ENCODE measurements around the gene RNLS.

The RNLS gene

DNA sequence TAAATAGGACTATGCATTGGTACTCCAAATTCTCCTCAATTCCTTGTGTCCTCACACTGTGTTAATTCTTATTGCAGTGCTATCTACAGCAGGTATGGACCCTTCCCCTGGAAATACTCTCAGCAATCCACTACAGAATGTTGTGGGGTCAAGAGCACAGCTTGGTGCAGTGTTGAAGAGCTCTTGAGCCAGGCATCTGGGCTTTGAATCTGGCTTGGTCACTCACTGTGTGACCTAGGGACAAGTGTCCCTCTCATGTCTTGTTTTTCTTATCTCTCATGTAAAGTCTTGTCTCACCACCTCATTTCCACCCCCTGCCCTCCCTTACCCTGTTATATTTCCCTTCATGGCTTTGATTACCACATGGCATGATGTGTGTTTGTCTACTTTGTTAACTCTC lies 159.4 kb downstream of the RNLS start:
- no peak for DNase-seq

DNA sequence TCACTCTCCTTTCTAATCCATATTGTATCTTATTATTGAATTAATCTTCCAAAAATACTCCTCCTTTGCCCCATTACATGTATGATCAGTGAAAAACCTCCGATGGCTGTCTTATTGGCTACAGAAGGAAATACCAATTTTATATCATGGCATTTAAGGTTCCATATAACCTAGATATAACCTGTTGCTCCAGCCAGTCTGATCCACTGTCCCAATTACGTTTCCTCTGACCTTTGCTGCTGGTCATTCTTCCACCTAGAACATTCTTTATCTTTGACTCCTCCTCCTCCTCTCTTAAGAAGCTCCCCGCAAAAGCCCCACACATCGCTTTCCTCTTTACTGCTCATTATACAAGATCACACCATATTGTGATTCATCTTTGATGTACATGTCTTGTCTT lies 161.5 kb downstream of the RNLS start:
- no peak for DNase-seq

DNA sequence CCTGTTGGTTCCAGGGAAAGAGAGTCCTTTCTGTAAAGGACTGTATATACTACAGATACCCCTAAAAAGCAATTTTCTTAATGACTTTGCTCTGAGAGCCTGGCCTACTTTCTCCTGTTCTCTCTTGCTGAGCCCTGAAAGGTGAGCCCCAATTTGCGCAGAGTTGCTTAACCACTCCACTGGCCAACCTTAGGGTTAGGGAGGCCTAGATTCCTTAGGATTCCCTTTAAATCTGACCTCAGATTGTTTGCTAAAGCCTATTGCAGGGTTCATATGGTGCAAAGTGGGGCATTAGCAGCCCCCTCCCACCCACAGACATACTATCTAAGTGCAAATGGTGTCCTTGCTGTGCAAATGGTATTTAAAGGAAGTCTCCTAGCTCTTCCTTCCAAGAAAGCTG lies 164.2 kb downstream of the RNLS start:
- no peak for DNase-seq

DNA sequence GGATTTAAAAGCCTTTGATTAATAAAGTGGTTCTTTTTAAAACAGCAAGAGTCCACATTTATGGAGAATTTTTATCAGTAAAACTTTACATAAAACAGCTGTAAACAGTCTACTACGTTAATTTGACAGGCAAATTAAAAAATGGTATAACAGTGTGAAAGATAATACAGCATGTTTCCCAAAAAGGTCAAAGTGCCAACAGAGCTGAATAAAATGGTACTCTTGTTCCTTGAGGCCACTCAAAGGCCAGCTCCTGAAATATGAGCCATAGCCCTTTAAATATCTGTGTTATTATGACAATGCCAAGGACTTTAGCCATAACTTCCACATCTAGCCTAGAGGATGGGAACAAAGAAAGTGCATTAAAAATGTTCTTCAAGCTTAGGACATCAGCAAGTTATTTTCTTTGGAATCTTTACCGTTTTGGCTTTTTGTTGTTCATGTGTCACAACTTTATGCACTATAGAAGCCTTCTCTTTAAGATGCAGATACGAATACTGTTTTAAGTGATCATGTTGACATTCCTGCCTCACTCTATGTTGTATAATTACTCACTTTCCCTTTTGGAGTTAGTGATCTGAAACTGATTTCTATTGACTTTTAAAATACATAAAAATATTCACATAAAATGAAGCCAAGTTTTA lies 165.6 kb downstream of the RNLS start:
- no peak for DNase-seq

DNA sequence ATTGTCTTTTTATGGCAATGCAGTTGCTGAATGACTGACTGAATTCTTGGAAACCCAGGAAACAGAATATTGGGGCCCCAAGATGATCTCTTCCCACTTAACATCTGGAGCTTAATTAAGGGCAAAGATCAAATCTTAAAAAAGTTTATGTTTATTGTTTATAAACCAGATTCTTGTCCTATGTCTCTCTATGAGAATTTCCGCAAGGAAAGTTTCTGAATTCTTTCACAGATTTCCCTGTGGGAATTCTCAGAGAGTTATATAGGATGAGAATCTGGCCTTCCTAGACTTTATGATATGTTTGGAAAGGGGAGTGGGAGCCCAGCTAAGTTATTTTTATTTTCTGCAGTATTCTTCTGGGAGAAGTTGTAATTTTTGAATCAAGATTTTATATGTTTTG lies 166.3 kb downstream of the RNLS start:
- DNase-seq = no peak

DNA sequence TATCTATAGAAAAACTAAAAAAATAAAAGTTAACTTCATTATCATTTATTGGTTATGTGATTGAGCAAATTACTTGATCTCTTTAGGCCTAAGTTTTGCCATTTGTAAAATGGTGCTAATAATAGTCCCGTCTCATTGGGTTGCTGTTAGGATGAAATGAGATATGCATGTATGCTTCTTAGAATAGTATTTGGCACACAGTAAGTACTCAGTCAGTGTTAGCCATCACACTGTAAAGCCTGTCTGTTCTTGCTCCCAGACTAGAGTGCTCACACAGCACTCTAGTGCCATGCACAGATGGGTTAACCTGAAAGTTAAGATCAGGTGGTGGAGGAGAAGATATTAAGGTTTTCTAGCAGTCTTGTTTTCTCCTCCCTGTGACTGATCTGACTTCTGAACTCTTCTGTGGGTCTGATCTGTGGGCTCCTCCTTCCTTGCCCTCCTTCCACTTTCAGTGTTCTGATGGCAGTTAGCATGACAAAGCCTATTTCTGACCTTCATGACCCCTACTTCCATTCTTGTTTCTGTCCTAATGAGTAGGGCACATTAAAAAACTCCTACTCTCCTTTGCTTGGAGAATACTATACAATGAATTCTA lies 167.5 kb downstream of the RNLS start:
- DNase-seq = no peak

DNA sequence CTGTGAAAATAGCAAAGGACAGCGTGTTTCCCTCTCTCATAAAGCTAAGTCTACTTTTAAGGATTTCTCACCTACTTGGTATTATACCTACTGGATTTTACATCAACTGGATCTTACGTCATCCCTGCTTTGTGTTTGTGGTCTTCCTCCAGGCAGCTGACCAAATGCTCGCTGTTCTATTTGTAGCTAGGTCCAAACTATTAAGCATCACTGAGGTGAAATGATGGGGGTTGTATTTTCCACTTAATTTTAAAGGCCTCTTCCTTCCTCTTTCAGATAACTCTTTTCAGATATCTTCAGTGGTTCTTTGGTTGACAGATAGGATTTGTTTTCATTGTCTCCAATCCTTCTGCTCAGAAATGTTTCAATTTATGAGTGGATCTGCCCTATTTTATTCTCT lies 169.7 kb downstream of the RNLS start:
- DNase-seq = no peak

DNA sequence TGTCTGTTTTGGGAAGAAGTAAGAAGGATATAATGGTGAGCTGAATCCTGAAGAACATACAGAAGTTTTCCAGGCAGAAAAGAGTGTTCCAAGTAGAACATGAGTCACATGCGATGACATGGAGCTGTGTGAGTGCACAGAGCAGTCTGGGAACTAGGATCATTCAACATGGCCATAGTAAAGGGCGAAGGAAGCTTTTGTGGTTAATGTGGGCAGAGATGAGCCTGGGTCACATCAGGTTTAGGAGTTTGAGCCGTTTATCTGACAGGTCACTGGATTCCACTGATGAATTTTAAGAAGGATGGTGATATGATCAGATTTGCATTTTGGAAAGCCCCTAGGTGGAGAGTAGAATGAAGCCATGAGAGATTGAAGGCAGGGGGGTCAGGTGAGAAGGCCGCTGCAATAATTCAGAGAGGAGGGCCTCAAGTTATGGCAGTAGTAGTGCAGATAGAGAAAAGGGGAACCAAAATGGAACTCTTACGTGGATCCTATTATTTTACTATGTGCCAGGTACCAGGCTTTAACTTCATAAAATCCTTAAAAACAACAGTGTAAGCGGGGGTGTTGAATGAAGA lies 171.3 kb downstream of the RNLS start:
- DNase-seq = no peak

DNA sequence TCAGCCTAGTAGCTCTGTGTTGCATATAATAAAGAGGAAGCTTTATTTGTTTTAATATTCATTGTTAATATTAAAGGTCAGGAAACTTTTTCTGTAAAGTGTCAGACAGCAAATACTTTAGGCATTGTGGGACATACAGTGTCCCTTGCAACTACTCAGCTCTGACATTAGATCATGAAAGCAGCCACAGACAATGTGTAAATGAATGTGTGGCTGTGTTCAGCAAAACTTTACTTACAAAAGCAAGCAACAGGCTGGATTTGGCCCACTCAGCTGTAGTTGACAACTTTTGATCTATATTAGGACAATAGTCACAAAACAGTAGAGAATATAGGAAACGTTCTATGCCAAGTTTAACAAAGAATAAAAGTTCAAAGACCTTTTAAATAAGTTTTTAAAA lies 173.3 kb downstream of the RNLS start:
- no peak for DNase-seq

DNA sequence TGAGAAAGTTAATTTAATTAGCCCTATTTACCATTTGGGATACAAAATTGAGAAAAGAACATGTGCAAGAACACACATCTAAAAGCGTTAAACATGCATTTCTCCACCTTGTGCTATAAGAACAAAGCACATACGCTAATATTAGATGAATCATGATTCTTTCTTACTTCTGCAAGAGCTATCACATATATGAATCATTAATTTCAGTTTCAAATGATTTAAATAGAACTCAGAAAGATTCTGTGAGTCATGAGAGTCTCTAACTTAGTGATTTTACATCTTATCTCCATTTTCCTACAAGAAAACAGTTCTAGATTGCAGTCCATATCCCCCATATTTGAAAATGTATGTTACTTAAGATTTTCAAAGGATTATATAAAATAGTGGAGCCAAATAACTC lies 173.9 kb downstream of the RNLS start:
- peak; percentile 32 for DNase-seq

DNA sequence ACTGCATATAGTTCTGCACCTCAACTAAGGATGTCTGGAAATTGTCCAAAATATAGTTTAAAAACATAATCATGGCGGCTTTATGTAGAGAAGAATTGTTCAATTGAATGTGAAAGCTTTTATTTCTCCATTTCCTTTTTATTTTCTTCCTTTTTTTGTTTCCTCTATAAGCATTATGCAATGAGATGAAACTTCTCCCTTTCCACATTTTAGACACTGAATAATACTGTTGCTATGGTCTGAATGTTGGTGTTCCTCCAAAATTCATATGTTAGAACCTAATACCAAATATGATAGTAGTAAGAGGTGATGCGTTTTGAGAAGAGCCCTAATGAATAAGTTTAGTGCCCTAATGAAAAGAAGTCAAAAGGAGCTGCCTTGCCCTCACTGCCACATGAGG lies 175.0 kb downstream of the RNLS start:
- peak; percentile 38 for DNase-seq

DNA sequence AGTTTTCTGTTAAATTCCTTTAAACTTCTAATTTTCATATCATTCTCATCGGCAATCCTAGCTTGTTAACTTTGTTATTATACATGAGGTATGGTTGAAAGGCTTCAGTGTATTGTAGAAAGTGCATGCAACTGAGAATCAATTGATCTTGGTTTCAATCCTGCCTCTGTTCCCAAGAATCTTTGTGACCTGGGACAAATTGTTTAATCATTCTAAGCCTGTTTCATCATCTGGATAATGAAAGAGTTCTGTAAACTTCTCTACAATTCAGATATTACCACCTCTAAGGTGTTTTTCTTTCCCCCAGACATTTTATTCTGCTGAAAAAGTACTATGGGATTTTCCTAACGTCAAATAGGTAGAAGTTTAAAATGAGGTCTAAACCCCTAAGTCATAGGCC lies 179.0 kb downstream of the RNLS start:
- DNase-seq = no peak

DNA sequence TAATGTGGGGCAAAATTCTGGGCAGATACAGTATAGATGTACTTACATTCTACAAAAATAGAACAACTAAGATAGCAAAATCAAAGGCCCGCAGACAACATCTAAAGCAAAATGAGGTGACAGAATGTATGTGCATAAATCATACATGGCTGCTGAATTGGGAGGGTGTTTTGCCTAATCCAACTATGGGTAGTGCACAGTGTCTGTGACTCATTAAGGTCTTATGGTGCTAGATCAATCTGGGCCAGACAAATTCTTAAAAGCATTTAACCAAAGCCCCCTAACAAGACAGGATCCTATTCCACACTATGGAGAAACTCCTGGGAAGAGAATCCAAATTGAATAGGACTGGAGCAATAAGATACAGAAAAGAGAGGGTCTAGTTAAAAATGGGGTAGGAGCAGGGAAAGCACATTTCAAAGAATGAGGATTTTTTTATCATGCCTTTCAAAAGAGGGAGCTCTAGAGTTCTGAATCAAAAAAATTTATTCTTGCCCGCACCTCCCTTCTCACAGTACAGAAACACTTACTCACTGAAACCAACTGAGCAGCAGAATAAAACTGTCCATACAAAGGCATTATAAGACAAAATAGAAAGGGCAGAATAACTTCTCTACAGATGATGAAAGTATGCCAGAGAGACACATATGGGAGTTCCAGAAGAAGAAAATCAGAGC lies 181.3 kb downstream of the RNLS start:
- peak; percentile 38 for DNase-seq

DNA sequence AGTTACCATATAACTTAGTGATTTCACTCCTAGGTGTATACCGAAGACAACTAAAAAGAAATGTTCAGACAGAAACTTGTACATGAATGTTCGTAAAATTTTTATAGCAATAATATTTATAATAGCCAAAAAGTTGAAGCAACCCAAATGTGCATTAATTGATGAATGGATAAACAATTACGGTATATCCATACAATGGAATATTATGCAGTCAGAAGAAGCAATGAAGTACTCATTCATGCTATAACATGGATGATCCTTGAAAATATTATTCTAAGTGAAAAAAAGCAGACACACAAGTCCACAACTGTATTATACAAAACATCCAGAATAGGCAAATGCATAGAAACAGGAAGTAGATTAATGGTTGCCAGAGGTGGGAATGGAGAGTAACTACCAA lies 183.9 kb downstream of the RNLS start:
- no peak for DNase-seq

DNA sequence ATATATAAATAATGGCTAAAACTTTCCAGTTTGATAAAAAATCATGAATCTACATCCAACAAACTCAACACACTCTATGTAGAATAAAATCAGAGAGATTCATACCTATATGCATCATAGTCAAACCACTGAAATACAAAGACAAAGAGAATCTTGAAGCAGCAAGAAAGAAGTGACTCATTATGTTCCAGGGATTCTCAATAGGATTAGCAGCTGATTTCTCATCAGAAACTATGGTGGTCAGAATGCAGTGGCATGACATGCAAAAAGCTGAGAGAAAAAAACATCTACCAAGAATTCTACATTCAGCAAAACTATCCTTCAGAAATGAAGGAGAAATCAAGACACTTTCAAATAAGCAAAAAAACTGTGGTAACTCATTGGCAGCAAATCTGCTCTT lies 187.4 kb downstream of the RNLS start:
- DNase-seq = peak; percentile 27

DNA sequence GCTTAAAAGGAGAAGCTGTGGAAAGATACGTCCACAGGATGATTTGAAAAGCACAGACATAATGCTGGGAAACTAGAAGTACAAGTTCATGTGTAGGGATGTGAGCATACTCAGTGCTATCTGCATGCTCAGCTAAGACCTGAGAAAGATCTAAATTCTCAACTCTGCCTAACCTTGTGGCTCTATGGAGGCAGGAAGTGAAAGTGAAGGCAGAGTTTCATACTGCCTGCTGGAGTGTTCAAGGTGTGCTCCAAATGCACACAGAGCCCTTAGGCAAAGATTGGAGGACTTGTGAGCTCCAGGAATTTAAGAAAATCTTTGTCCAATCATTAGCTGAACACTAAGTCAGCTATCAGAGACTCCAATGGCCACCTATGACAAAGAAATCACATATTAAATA lies 190.9 kb downstream of the RNLS start:
- no peak for DNase-seq

DNA sequence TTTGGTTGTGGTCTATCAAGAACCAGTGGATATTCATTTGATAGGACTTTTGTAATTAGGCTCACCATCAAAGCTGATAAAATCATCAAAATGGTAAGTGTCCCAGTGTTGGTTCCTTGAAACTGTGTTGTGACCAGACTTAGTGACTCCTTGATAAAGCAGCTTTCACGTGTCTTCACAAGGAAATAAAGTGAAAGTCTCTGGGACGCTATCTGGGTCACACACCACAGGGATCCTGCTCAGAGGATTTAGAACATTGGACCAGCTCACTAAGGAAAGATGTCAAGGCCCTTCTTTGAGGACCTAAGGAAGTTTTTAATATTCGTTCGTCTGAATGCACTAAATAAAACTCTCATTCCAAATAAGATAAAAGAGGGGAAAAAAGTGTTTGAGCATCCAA lies 193.1 kb downstream of the RNLS start:
- DNase-seq = no peak

DNA sequence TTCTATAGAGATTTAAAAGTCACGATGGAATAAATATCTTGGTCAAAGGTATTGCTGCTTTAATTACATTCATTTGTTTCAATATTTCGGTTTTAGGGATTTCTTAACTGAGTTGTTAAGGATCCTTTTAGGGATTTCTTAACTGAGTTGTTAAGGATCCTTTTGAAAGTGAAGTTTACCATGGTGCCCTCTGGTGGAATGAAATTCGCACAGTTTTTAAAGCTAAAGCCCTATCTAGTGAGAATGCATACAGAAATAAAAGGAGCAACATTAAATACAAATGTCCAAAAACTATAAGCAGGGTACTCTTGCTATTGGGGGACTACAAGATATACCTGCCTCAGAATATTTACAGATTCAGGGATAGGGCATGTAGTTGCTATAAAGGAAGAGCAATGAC lies 193.7 kb downstream of the RNLS start:
- peak; percentile 62 for DNase-seq

DNA sequence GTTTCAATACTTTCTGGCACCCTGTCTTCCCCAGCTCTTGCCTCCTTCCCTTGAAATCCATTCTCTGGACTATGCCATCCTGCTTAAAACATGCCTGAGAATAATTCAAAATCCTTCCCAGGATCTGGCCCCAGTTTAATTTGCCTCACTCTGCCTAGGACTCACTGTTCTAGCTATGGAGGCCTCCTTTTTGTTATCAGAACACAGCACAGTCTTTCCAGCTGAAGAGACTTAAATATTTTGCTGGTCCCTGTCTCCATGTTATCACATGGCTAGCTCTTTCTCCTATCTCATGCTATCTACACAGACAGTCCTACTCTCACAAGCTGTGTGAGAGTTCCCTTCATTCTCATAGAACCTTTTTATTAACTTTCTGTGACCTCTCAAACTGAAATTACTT lies 194.8 kb downstream of the RNLS start:
- no peak for DNase-seq

DNA sequence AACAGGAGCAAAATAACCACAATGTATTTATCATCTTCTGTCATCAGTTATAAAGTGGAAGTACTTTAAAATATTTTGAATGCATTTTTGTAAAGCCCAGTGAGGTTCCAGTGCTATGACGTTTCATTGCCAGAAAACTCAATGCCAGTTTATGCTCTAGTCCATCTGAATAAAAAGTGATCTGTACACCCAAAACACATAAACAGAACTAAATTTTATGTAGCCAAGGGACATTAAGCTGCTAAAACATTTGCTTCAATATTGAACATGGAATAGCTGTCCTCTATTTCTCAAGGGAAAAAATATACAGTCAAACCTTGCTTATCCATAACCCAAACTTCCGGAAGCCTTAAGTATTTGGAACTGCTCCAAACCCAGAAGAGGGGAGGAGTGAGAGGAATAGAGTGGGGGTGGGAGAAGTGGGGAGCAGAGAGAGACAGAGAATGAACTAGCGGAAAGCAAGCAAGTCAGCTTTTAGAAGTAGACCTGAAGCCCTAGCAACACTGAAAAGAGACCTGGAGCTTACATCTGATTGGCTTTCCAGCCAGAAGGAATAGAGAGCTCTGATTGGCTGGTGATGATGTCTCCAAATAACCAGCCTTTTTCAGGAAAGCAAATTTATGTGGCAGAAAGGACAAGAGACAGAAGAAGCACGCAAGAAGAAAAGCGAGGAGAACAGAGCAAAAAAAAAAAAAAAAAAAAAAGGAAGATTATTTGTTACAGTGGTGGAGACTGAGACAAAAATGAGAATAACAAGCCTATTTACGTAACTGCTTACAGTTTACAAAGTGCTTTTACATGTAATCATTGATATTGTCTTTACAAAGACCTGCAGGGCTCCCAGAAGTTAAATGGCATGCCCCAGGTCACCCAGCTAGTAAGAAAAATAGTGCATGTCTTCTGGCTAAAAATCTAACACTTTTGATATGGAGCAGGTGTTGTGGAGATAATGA lies 196.0 kb downstream of the RNLS start:
- peak; percentile 58 for DNase-seq

DNA sequence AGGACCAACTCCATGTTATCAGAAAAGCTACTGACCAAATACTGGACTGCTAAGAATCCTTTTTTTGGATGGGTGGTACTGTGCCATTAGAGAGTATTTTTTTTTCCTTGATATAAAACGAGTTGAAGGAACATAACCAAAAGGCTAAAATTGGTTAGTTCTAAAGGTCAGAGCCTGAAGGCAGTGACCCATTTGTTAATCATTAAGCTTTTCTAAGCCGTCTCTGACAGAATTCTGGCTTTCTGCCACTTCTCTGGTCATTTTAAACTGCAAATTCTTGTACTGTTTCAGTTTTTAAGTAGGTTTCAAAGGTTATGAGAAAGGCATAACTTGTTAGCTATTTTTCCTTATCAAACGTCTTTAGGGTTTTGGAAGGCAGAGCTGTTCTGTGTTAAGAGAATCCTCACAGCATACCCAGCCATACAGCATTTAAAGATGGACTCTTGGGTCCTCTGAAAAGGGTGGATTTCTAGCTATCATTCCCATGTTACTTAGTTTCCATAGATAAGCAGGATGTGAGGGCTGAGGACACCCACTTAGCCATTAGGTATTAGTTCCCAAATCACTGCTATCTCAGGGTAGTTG lies 196.8 kb downstream of the RNLS start:
- peak; percentile 11 for DNase-seq

DNA sequence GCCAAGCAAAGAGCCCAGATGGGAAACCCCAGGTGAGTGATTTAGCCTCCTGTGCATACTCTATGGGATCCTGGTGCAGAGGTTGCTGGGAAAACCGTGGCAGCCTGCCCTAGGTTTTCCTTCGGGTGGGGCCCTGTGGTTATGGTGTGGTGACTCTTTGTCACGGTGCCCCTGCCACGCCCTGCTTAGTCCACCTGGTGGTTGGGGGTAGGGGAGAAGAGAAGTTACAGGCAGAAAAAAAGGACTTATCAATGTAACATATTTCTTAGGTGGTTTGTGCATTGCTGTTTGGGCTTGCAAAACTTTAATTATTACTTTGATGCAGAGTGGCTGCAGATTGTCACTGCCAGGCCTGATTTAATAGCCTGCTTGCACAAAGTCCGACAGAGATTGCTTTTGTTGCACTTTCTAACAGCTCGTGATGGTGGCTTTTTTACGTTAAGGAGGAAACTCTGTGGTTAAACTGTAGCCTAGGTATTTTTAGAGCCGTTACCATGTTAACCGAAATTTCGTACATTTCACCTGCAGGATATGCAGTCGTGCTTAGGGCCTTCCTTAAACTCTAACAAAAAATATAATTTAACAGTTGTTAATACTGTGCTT lies 197.4 kb downstream of the RNLS start:
- DNase-seq = no peak
